H1 (cell line): ENCODE data around the gene CAMK2G. TPM values are rescaled to one million over a fixed set of nuclear protein-coding genes. Genes with fewer than 3 reads are reported as not detected.

ENCODE experiments used
- CTCF ChIA-PET: fragments of 300-600 bp; sonication (Branson Sonifier 250); formaldehyde crosslinking; loops from one replicate; lab custom pipeline; 2021; ENCODE audit not compliant: partially characterized antibody; lab: Charles Lee
- POLR2A ChIA-PET: fragments of 300-600 bp; sonication (Branson Sonifier 250); formaldehyde crosslinking; loops from one replicate; lab custom pipeline; 2021; ENCODE audit warnings: inconsistent platforms; ENCODE audit not compliant: partially characterized antibody; lab: Charles Lee
- DNase-seq, 2 experiments: peaks; one replicate each; pipeline versions ENCODE4 v3.0.0 to v3.0.0-alpha.2; 2010 to 2022; ENCODE audit warnings: low spot score in 2 of 2, low read depth in 1 of 2, mixed read lengths in 1 of 2
- FAIRE-seq: peaks from 2 replicates; lab custom pipeline; 2011; peaks lifted over from hg19 to GRCh38; lab: Jason Lieb, UNC
- H2AFZ ChIP-seq: 2 replicates; pipeline ENCODE4 v1.8.1; 2012; ENCODE audit warnings: low read length, inconsistent platforms
- H2AK5ac ChIP-seq: 2 replicates; pipeline ENCODE4 v1.6.1; 2013; ENCODE audit warnings: low read depth, low read length
- H2BK120ac ChIP-seq: replicated peaks from 2 replicates; pipeline ENCODE3; 2013; ENCODE audit warnings: low read depth, low read length, inconsistent platforms
- H2BK12ac ChIP-seq: 2 replicates; pipeline ENCODE4 v1.6.1; 2013; ENCODE audit warnings: low read depth, low read length
- H2BK15ac ChIP-seq: 2 replicates; pipeline ENCODE4 v1.6.1; 2013; ENCODE audit warnings: low read length
- H2BK20ac ChIP-seq: 2 replicates; pipeline ENCODE4 v1.6.1; 2013; ENCODE audit warnings: low read length
- H2BK5ac ChIP-seq: 2 replicates; pipeline ENCODE4 v1.6.1; 2013; ENCODE audit warnings: low read depth, low read length
- H3K14ac ChIP-seq: 2 replicates; pipeline ENCODE4 v1.6.1; 2013; ENCODE audit warnings: inconsistent platforms; ENCODE audit not compliant: insufficient read length
- H3K18ac ChIP-seq: 2 replicates; pipeline ENCODE4 v1.6.1; 2013; ENCODE audit warnings: low read length; ENCODE audit errors: extremely low read depth
- H3K23ac ChIP-seq: 2 replicates; pipeline ENCODE4 v1.6.1; 2013; ENCODE audit warnings: inconsistent platforms; ENCODE audit not compliant: insufficient read length
- H3K23me2 ChIP-seq: 2 replicates; pipeline ENCODE4 v1.6.1; 2013; ENCODE audit warnings: low read depth, low read length
- H3K27ac ChIP-seq: 2 replicates; pipeline ENCODE4 v1.6.1; 2011; ENCODE audit warnings: low read depth, low read length, inconsistent platforms
- H3K27me3 ChIP-seq, 4 experiments: replicated peaks in 1 of 4; 1 replicate in 1 of 4; 2 replicates in 3 of 4; pipeline versions ENCODE4 v1.6.1 to v1.8.1; 2011 to 2013; ENCODE audit warnings: low read length in 3 of 4, mild to moderate bottlenecking in 3 of 4, inconsistent platforms in 2 of 4, mixed read lengths in 2 of 4, moderate library complexity in 1 of 4; ENCODE audit not compliant: control insufficient read depth in 3 of 4, insufficient read depth in 3 of 4; ENCODE audit errors: extremely low read depth in 1 of 4
- H3K36me3 ChIP-seq, 4 experiments: 2 replicates each; pipeline versions ENCODE4 v1.6.1 to v1.8.1; 2011 to 2013; ENCODE audit warnings: mild to moderate bottlenecking in 4 of 4, low read length in 3 of 4, moderate library complexity in 2 of 4, control low read depth in 1 of 4, inconsistent platforms in 1 of 4; ENCODE audit not compliant: insufficient read depth in 4 of 4, control insufficient read depth in 2 of 4
- H3K4ac ChIP-seq: replicated peaks from 2 replicates; pipeline ENCODE3; 2013; ENCODE audit warnings: low read length, low read depth, mixed read lengths, inconsistent platforms; ENCODE audit not compliant: insufficient read length
- H3K4me1 ChIP-seq, 4 experiments: replicated peaks in 1 of 4; 1 replicate in 1 of 4; 2 replicates in 3 of 4; pipeline versions ENCODE4 v1.6.1 to v1.8.1; 2011 to 2013; ENCODE audit warnings: low read length in 3 of 4, inconsistent platforms in 2 of 4, mixed read lengths in 1 of 4; ENCODE audit not compliant: insufficient read depth in 4 of 4, control insufficient read depth in 3 of 4
- H3K4me2 ChIP-seq, 2 experiments: 2 replicates each; pipeline versions ENCODE4 v1.6.1 to v1.8.1; 2011 to 2013; ENCODE audit warnings: low read depth in 2 of 2, low read length in 2 of 2, control low read depth in 1 of 2, inconsistent platforms in 1 of 2, mild to moderate bottlenecking in 1 of 2; ENCODE audit not compliant: insufficient read depth in 1 of 2
- H3K4me3 ChIP-seq, 4 experiments: fragments of 200-600, 300-600 bp in 1 of 4; sonication (generic), shearing (Covaris generic), sonication (Bioruptor Twin) in 1 of 4; 2 replicates each; pipeline versions ENCODE4 v1.5.1 to v1.8.1; 2011 to 2016; ENCODE audit warnings: low read length in 4 of 4, low read depth in 3 of 4, control low read depth in 2 of 4, inconsistent platforms in 2 of 4, mild to moderate bottlenecking in 2 of 4, mixed read lengths in 1 of 4, moderate library complexity in 1 of 4; ENCODE audit not compliant: insufficient read depth in 2 of 4; ENCODE audit errors: extremely low read depth in 1 of 4
- H3K56ac ChIP-seq: replicated peaks from 2 replicates; pipeline ENCODE3; 2013; ENCODE audit warnings: low read depth, mild to moderate bottlenecking, mixed read lengths, low read length, inconsistent platforms; ENCODE audit not compliant: insufficient read length
- H3K79me1 ChIP-seq: 2 replicates; pipeline ENCODE4 v1.6.1; 2013; ENCODE audit warnings: low read depth, low read length, control low read depth
- H3K79me2 ChIP-seq, 2 experiments: 2 replicates each; pipeline versions ENCODE4 v1.6.1 to v1.8.1; 2012 to 2013; ENCODE audit warnings: low read length in 2 of 2, mild to moderate bottlenecking in 2 of 2, inconsistent platforms in 1 of 2; ENCODE audit not compliant: insufficient read depth in 2 of 2, control insufficient read depth in 1 of 2
- H3K9ac ChIP-seq, 4 experiments: replicated peaks in 1 of 4; 1 replicate in 1 of 4; 2 replicates in 3 of 4; pipeline versions ENCODE4 v1.6.1 to v1.8.1; 2011 to 2013; ENCODE audit warnings: low read depth in 3 of 4, low read length in 3 of 4, control low read depth in 2 of 4, mild to moderate bottlenecking in 2 of 4, moderate library complexity in 2 of 4, inconsistent platforms in 1 of 4; ENCODE audit errors: extremely low read depth in 1 of 4
- H3K9me3 ChIP-seq, 2 experiments: 2 replicates each; pipeline versions ENCODE4 v1.6.1 to v1.8.1; 2012 to 2013; ENCODE audit warnings: mild to moderate bottlenecking in 2 of 2, moderate library complexity in 2 of 2, control low read depth in 1 of 2, inconsistent platforms in 1 of 2, low read depth in 1 of 2, low read length in 1 of 2, mixed read lengths in 1 of 2; ENCODE audit not compliant: insufficient read depth in 2 of 2
- H4K20me1 ChIP-seq, 2 experiments: replicated peaks in 1 of 2; 2 replicates each; pipeline versions ENCODE3 to v1.8.1; 2011 to 2013; ENCODE audit warnings: inconsistent platforms in 2 of 2, low read length in 2 of 2, mild to moderate bottlenecking in 1 of 2; ENCODE audit not compliant: insufficient read depth in 2 of 2, control insufficient read depth in 1 of 2
- H4K5ac ChIP-seq: 2 replicates; pipeline ENCODE4 v1.6.1; 2013; ENCODE audit warnings: low read length, low read depth, mixed read lengths, inconsistent platforms; ENCODE audit not compliant: insufficient read length
- H4K8ac ChIP-seq: 2 replicates; pipeline ENCODE4 v1.8.0; 2013; ENCODE audit warnings: mild to moderate bottlenecking, moderate library complexity, low read length, inconsistent platforms; ENCODE audit not compliant: insufficient read depth; ENCODE audit errors: extremely low read depth
- H4K91ac ChIP-seq: replicated peaks from 2 replicates; pipeline ENCODE3; 2013; ENCODE audit warnings: low read length, mixed read lengths, inconsistent platforms; ENCODE audit not compliant: insufficient read length
- CTCF ChIP-seq, 3 experiments: IDR thresholded peaks; 1 replicate in 2 of 3; 2 replicates in 1 of 3; pipeline versions ENCODE4 v1.5.1 to v1.6.1; 2011; ENCODE audit warnings: low read length in 3 of 3, mild to moderate bottlenecking in 3 of 3, inconsistent platforms in 2 of 3, low read depth in 1 of 3, moderate library complexity in 1 of 3; ENCODE audit not compliant: insufficient read depth in 1 of 3; ENCODE audit errors: control extremely low read depth in 1 of 3
- E2F6 ChIP-seq: IDR thresholded peaks from 2 replicates; pipeline ENCODE4 v1.6.1; 2012; ENCODE audit warnings: inconsistent platforms
- MAX ChIP-seq: IDR thresholded peaks from 2 replicates; pipeline ENCODE4 v1.6.1; 2012; ENCODE audit warnings: inconsistent platforms
- NRF1 ChIP-seq: IDR thresholded peaks from 2 replicates; pipeline ENCODE4 v1.6.1; 2011; ENCODE audit warnings: mild to moderate bottlenecking, low read depth, low read length, improper control_type of control experiment
- POLR2AphosphoS5 ChIP-seq: IDR thresholded peaks from 2 replicates; pipeline ENCODE4 v1.6.1; 2011; ENCODE audit warnings: low read depth, low read length
- SIN3A ChIP-seq, 2 experiments: IDR thresholded peaks in 1 of 2; conservative IDR thresholded peaks in 1 of 2; 2 replicates each; pipeline ENCODE4 v1.6.1; 2011 to 2012; ENCODE audit warnings: low read length in 2 of 2, improper control_type of control experiment in 1 of 2, low read depth in 1 of 2, mild to moderate bottlenecking in 1 of 2
- WGBS, 2 experiments: shearing (Covaris generic) in 1 of 2; methylation state at CpG; one replicate each; pipeline versions ENCODE4 v1.1.6 to v1.1.7; 2013 to 2015; ENCODE audit warnings: low lambda C conversion rate in 2 of 2, mixed read lengths in 2 of 2, inconsistent platforms in 1 of 2, low coverage in 1 of 2, missing lambda C conversion rate in 1 of 2; ENCODE audit not compliant: insufficient replicate concordance in 2 of 2, insufficient coverage in 1 of 2, insufficient read length in 1 of 2; ENCODE audit errors: extremely low coverage in 1 of 2, missing lambda C conversion rate in 1 of 2; 5-methylcytosine and 5-hydroxymethylcytosine counted together
- polyA plus RNA-seq, 7 experiments: library from polyadenylated mRNA; depleted of rRNA in 3 of 7; stranded (reverse) in 5 of 7; unstranded in 2 of 7; fragments of >200 nt in 5 of 7; fragments of 200-250 nt in 2 of 7; gene quantifications; 1 replicate in 5 of 7; 2 replicates in 1 of 7; 4 replicates in 1 of 7; pipeline versions ENCODE4 v1.2.1 to v1.2.3, GENCODE V29; 2011 to 2013; ENCODE audit warnings: missing spikeins in 2 of 7, mixed read lengths in 2 of 7
- total RNA-seq: library from RNA; stranded (reverse); fragmentation: NEBNext Ultra II Directional; extraction: Animal tissue kit (Norgen Biotek cat#: 25700); gene quantifications from 2 replicates; pipeline ENCODE4 v1.2.1, GENCODE V29; 2021

Gene CAMK2G
- total and polyA plus RNA-seq, 2 of the 8 experiments (the other 6 are each of a cell fraction or from before 2014, with no cell fraction given), result 28.9 to 31.7 TPM

GRCh38 chr10:73771722-73772280, 102.6 kb downstream of the CAMK2G start:
- Histone ChIP-seq H4K8ac (peak overlapping the region; percentile 87), H3K18ac (no peak overlapping the region; the same call in 1 of the 2 replicates), H2BK15ac (no peak overlapping the region), H3K9me3 (no peaks in the 10 kb centered on the region), H3K14ac (no peak overlapping the region), H2AK5ac (no peak overlapping the region), H3K23me2 (peaks cover 10% of the 10 kb centered on the region), H3K36me3 (peaks cover 7 to 38% (median 19%) of the 10 kb centered on the region in 4 experiments), H4K20me1 (peaks cover 2 to 13% of the 10 kb centered on the region in 2 experiments), H3K56ac (no peak overlapping the region), H3K27ac (0 out of 2 replicates have a peak overlapping the region, but pooled peaks have one; percentile 65), H3K4me1 (peaks cover 3 to 13% (median 8%) of the 10 kb centered on the region in 4 experiments; a peak in 5 of 7 replicates), H4K91ac (no peak overlapping the region), H3K23ac (no peak overlapping the region), H3K79me1 (peaks cover 2% of the 10 kb centered on the region; the same call in 1 of the 2 replicates), H3K27me3 (no peaks in the 10 kb centered on the region; a peak in 1 of 7 replicates), H3K79me2 (peaks cover 0 to 15% of the 10 kb centered on the region in 2 experiments; a peak in 2 of 4 replicates), H2BK5ac (peak overlapping the region; percentile 94), H4K5ac (peak overlapping the region; percentile 12), H2BK20ac (no peak overlapping the region), H2BK120ac (no peak overlapping the region), H3K4ac (no peak overlapping the region), H2BK12ac (no peak overlapping the region), H3K9ac (peak overlapping the region in 3 of 4 experiments; percentile 76 to 93 (median 78); a peak in 5 of 7 replicates), H3K4me2 (peak overlapping the region; percentile 97), H2AFZ (0 out of 2 replicates have a peak overlapping the region, but pooled peaks have one; percentile 13), H3K4me3 (peak overlapping the region; percentile 84 to 91 (median 87))
- DNase-seq (no peak), FAIRE-seq (no peak)
- TF ChIP-seq CTCF (IDR thresholded peaks at IDR 0.05; ENCODE audit: control extremely low read depth in 1 of 3, insufficient read depth in 1 of 3, low read depth in 1 of 3, low read length in 3 of 3) (peak in 1 of 3 experiments; percentile 2; a peak in 1 of 4 replicates), NRF1 (peak; percentile 89), SIN3A (conservative IDR thresholded peaks at IDR 0.05 in 1 of 2, IDR thresholded peaks at IDR 0.05 in 1 of 2; ENCODE audit: low read depth in 1 of 2, low read length in 2 of 2) (0 out of 4 replicates have a peak, but pooled peaks of 1 of the 2 experiments have one; percentile 54), E2F6 (no peak), POLR2AphosphoS5 (no peak), MAX (peak; percentile 69; the same call in 1 of the 2 replicates)
- ChIA-PET CTCF (interaction anchor here (0.6 to 4.9 kb wide), 8 partner anchors 11 to 124 kb away, joined by 3 to 17 read pairs (median 5); partner anchors contain the start of genes CHCHD1 and ZSWIM8), POLR2A (interaction anchor here (0.7 to 6.2 kb wide), 19 partner anchors 12 to 525 kb away, joined by 3 to 79 read pairs (median 6); partner anchors contain the start of genes CHCHD1, DNAJC9, SEC24C and ZSWIM8)
- WGBS, 2 experiments, result 15% methylated on average over 17 of the region's 17 CpGs; no CpG with 5 or more reads in 1 of the 2 experiments
